Measurements from ENCODE around the gene EHBP1L1.

The EHBP1L1 gene

DNA sequence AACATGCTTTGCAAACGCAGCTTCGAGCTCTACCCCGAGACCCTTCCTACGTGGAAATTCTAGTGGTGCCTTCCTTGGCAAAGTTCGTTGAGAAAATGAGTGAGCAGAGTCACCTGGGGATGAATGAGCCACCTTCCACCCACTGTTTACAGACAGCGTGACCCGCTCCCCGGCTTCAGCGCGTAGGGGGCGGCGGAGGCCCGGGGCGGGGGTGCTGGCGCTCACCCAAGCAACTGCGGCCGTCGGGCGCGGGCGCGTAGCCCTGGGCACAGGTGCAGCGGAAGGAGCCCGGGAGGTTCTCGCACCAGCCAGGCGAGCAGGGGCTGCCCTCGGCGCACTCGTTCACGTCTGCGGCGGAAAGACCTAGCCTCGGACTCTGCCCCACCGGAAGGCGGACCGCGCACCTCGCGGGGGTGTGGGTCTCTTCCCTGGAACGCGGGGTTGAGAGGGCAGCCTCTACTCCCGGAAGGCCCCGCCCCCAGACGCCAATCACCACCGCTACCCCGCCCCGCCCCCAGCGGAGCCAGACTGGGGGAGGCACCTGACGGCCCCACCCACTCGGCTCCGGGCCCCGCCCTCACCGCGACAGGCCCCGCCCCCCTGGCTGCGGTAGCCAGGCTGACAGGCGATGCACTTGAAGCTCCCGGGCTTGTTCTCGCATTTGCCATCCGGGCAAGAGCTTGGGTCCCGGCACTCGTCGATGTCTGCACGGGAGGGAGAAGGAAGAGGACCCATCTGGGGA lies 29.5 kb upstream of the EHBP1L1 start:
- in situ Hi-C loops (cut with HindIII; ENCODE audit: low sequenced_read_pairs), result no loop called here

DNA sequence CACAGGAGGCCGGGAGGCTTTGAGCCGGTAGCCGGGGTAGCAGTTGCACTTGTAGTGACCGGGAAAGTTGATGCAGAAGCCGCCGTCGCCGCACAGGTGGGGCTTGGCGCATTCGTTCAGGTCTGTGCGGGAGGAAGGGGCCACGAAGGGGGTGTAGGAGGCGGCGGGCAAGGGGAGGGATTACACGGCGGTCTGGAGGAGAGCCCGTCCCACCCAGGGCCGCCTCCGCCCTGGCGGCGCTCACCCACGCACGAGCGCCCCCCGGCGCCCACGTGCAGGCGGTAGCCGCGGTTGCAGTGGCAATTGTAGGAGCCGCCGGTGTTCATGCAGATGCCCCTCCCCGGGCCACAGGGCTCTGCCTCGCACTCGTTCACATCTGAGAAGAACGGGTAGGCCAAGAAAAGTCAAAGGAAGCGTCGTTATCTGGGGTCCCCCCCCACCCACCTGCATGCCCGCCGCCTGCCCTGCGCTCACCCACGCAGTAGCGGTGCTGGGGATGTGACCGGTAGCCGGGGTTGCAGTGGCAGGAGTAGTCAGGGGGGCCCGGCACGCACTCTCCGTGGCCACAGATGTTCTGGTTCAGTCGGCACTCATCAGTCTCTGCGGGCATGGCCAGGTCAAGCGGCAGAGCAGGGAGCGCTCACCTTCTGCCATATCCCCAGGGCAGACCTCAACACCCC lies 28.3 kb upstream of the EHBP1L1 start:
- in situ Hi-C loops (cut with HindIII; ENCODE audit: low sequenced_read_pairs), result no loop called here

DNA sequence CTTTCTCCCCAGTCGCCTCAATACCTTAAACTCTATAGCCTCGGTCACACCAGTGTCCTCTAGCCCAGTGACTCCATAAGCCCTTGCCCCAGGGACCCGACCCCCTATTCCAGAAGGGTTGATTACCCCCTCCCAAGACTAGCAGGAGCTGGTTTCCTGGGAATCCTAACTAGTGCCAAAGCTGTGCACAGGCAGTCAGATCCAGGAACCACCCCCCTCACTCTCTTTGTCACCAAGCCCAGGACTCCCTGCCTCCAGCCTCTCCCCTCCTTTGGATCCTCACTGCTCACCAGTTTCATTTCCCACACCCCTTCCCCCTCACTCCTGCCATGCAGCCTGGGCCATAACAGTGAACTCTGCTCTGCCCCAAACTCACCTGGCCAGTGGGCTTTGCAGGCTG lies 27.5 kb upstream of the EHBP1L1 start:
- in situ Hi-C loops (cut with HindIII; ENCODE audit: low sequenced_read_pairs), result no loop called here

DNA sequence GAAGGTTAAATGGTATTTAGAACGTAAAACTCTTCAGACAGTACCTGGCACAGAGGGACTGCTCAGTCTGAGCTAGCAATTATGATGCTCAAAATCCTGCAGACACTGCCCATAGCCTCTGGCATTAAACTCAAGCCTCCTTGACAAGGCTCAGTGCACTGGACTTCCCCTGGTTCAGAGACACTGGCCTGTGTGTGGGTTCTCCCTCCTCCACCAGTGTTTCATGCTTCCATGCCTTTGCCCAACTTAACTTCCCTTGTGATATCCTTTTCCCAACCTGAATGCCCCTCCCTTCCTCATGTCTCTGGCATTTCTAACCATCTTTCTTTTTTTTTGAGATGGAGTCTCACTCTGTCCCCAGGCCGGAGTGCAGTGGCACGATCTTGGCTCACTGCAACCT lies 26.8 kb upstream of the EHBP1L1 start:
- in situ Hi-C loops (cut with HindIII; ENCODE audit: low sequenced_read_pairs), result no loop called here

DNA sequence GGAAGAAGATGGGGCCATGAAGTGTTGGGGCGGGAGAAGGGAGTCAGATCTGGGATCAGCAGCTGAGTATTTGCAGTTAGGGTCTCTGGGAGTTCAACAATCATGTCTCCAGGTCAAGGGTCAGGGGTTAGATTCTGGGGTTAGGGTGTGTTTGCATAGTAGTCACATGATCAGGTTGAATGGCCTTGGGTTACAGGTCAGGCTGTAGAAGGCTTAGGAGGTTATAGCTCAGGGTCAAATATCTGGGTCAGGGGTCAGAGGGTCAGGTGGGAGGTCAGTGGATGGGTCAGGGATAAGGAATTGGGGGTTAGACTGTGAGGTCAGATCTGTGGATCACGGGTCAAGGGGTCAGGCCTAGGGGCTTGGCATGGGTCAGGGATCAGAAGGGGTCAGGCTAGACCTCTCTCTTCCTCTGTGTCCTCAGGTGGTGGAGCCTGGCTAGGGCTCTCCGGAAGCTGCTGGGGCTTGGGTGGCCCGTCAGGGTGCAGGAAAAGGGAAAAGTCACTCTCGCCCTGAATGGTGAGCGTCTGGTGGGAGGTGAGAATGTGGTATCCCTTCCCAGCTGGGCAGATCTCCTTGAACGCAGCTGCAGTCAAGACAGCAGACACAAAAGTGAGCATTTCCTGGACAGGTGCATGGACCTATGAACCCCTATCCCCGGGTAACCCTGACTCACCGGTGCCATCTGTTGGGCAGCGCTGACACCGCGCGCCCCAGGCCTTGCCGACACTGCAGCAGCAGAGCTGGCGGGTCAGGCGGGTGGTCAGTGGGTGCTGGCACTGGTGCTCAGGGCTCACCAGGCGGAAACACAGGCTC lies 24.1 kb upstream of the EHBP1L1 start:
- in situ Hi-C loops (cut with HindIII; ENCODE audit: low sequenced_read_pairs), result no loop called here

DNA sequence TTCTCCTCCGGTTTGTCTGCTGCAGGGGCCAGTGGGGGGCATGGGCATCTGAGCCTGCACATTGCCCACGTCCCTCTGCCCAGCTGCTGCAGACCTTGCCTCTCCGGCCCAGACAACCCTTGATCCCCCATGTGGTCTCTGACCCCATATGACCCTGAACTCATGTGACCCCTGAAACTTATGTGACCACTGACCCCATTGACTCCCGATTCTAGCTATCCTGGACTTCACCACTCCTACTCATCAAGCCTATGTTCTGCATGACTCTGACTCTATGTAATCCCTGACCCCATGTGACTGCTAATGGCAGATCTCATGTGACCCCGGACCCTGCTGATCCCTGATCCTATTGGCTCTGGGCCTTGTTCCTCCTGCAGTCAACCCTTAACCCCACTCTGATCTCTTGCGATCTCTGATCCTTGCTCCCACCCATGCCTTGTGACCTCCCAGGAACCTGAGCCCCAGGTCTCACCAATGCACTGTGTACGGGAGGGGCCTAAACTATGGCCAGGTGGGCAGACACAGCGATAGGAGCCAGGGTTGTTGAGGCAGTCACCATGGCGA lies 23.4 kb upstream of the EHBP1L1 start:
- in situ Hi-C loops (cut with HindIII; ENCODE audit: low sequenced_read_pairs), result no loop called here

DNA sequence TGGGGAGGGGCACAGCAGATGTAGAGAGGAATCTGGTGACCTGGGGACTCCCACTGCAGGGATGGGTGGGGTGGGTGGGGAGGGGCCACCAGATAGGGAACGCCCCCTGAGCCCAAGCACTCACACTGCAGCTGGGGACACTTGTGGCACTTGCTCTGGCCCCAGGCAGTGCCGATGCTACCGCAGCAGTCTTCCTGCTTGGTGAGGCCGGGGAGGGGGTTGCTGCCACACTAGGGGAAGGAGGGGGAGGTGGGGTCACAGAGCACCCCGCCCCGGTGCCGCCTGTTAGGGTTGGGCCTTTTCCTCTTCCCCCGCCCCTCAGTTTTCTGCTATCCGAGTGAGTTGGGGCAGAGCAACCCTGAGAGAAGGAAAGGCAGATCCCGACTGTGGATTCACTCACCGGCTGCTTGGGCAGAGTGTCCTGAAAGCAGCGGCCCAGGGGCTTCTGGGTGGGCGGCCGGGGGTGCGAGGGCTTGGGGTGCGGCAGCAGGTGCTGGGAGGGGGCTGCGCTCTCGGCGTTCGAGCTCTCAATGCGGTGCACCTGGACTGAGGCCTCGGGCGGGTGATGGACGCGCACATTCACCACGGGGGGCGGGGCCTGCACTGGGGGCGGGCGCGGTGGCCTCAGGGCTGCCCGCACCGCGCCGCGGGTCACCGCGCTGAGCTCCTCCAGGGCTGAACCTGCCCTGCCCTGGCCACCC lies 22.4 kb upstream of the EHBP1L1 start:
- in situ Hi-C loops (cut with HindIII; ENCODE audit: low sequenced_read_pairs), result no loop called here

DNA sequence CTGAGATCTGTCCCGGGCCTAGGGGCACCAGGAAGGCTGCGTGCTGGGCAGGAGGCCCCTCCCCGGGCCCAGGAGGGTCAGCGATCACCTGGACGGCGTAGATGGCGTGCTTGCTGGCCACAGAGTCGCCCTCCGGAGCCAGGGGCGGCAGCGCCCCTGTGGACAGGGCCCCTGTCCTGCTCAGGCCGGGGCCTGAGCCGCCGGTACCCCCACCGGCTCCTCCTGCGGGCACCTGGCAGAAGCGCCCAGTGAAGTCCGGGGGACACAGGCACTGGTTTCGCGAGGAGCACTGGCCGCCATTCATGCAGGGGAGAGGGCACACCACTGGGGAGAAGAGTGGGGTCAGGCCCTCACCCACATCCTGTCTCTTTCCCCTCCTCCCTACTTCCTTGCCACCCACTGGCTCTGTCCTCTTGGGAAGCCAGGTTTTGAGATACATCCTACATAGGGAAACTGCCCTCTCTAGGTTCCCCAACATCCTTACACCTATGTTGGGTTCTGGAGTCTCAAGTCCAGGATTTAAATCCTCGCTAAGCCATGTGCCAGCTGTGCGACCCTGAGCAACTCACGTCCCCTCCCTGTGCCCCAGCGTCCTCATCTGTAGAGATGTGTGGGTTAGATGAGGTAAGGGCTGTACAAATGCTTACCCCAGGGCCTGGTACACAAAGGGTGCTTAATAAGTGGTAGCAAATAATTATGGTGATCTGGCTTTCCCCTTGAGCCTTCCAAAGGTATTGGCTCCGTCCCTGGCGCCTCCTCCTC lies 21.6 kb upstream of the EHBP1L1 start:
- in situ Hi-C loops (cut with HindIII; ENCODE audit: low sequenced_read_pairs), result no loop called here

DNA sequence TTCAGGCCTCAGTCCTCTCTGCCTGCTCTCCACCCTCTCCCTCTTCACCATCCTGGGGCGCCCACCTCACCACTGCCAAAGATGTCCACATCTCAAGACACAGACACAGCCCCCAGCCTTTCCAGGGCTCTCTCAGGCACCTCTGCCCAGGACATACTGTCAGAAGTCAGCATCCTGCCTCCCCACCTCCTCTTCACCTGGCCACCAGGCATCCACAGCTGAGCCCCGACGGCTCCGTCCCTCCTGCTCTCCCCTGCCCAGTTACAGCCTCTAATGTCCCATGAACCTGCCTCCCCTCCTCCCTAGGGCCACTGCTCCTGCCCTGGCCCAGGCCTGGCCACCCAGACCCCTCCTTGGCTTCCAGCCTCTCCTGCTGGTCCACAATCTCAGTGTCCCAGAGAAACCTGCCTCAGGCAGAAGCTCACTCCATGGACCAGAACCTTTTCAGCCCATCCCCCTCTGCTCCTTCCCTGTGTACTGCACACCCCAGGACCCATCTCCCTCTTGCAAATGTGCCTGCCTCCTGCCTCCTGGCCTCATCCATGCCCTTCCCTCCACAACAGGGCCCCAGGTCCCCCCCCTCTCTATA lies 20.9 kb upstream of the EHBP1L1 start:
- in situ Hi-C loops (cut with HindIII; ENCODE audit: low sequenced_read_pairs), result no loop called here

DNA sequence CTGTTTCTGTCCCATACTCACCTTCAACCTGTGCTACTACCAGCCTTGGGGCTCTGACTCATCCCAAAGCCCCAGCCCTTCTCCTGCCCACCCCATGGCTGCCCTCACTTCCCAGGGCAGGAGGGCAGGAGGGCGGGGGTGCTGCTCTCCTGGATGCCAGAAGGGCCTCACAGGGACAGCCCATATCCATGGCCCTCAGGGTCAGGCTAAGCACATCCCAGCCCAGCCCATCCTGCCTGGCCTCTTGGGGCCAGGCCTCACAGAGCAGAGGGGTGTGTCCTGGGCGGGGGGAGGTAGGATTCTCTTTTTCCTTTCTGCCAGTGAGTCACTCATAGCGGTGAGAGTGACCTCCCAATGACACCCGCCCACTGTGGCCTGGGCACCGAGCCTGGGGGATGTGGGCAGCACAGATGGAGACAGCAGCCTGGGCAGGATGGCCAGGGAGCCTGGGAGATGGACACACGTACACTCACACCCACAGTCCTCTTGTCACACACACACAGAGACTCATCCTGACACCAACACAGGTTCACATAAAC lies 20.1 kb upstream of the EHBP1L1 start:
- in situ Hi-C loops (cut with HindIII; ENCODE audit: low sequenced_read_pairs), result no loop called here

DNA sequence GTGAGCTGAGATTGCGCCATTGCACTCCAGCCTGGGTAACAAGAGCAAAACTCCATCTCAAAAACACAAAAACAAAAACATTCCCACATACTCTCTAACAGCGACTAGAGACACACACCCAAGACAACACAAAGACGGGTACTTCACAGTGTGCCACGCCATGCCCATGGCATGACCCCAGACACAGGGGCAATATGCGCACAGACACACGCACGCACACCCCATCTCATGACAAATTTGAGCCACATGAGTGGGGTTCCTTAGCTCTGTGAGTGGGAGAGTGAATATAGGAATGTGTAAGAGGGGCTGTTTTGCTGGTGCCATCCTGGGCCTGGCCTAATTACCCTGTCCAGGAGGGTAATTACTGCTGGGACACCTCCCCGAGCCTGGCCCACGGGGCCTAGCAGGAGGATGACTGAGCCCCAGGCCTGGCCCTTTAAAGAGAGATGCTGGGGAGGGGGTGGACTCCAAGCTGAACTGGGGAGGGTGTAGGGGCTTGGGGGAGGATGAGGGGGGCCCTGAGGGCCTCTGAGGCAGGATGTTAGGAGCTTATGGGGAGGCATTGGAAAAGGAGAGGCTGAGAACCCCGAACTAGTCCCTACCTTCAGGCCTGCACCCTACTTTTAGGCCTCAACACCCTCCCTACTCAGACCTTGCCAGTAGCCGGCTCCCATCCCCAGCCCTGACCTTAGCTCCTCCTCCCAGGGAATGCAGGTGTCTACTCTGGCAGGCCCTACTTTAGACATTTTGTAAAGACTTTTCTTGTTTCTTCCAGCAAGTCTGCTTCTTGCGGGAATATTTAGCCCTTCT lies 19.2 kb upstream of the EHBP1L1 start:
- in situ Hi-C loops (cut with HindIII; ENCODE audit: low sequenced_read_pairs), result no loop called here

DNA sequence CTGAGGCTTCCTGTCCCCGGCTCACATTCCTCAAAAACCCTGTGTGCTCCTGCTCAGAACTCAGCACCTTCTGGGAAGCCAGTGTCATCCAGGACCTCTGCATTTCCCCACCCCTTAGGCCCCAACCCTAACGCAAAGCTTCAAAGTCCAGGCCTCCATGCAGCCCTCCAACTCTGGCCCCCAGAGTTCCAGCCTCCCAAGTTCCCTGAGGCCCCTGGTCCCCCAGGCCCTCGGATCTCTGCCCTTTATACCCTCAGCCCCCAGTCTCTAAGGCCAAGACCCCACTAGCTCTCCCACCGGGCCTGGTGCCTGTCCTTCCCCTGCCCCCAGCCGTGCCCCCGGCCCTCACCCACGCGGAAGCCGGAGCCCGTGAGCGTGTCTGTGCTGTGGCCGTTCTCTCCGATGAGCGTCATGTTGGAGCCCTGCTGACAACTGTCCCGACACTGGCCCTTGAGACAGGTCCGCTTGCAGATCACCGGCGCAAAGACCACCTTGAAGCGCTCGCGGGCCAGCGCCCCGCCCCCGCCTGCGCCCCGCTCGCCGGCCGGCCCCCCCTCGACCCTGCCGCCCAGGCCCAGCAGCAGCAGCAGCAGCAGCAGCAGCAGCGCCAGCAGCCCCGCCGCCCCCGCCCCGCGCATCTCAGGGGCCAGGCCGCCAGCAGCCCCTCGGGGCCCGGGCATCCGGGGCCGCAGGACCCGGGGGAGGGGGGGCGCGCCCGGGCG lies 18.4 kb upstream of the EHBP1L1 start:
- in situ Hi-C loops (cut with HindIII; ENCODE audit: low sequenced_read_pairs), result no loop called here

DNA sequence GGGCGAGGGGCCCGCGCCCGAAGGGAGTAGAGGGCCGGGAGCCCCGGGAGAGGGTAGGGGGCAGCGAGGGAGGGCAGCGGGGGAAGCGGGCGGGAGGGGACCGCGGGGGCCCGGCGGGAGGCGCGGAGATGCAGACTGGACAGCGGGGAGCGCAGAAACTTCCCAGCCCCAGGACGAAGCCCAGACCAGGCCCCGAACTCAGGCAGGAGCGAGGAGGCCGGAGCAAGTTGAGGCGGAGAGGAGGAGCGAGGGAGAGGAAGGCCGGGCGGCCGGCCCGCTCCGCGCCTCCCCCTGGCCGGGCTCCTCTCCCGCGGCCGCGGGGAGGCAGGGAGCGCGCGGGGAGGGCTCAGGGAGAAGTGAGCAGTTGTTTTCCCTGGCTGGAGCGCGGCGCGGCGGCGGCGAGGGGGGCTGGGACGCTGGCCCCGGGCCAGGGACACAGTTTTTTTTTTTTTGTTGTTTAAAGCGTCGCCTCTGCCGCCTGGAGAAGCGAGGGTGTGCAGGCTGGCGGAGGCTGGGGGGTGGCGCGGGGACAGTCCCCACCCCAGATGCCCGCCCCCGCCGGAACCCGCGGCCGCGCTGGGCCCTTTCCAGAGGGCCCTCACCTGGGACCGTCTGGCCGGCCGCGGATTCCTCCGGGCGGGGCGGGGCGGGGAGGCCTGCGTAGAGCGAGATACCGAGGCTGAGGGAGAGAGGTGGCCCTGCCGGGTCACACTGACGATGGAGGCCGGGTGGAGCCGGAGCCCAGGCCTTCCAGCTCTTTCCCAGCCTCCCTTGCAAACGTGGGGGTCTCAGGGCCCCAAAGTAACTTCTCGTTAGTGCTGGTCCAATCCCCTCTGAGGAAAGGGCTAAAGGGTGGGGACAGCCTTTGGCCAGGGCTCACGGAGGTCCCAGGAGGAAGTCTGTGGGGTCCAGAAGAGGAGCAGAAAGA lies 17.6 kb upstream of the EHBP1L1 start, which contains the start of gene LTBP3:
TSS of gene LTBP3 (minus strand) at position 358 of the 928 bp plus-strand sequence. CDS start 400 bp downstream, outside the sequence.
- in situ Hi-C loops (cut with HindIII; ENCODE audit: low sequenced_read_pairs), result no loop called here

DNA sequence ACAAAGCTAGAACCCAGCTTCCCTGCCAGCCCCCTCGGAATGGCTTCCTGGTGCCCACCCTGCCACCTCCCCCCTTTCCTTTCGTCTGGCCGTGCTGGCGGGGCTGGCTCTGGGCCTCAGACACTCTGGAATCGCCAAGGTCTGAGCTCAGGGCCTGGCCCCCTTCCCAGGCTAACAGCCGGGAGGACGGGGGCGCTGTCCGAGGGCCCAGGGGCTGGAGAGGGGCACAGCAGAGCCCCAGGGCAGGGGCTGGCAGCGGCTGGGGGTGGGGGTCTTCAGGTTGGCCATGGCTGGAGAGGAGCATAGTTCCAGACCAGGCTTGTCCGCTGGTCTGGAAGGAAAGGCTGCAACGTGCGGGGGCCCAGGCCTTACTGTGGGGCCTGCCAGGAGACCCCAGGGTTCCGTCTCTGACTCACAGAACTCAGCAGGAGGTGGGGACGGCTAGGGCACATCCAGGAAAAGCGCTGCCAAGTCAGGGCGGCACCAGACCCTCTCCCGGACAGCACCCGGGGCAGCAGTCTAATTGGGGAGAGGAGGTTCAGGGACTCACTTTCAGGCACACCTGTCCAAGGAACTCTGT lies 16.8 kb upstream of the EHBP1L1 start:
- in situ Hi-C loops (cut with HindIII; ENCODE audit: low sequenced_read_pairs), result no loop called here

DNA sequence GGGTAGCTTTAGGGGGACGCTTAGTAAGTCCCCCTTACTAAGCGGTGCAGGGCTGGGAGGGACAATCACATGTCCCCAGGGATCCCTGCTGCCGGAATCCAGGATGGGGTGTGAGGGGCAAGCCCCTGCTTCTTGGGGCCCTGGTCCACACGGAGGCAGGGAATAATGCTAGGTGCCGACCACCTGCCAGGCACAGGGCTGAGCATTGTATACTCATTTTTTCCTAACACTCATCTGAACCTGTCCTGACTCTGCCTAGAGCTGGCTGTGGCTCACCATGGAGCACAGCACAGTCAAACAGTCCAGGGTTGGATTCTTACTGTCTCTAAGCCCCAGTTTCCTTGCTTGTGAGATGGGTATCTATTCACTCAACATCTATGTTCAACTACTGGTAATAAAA lies 16.3 kb upstream of the EHBP1L1 start:
- in situ Hi-C loops (cut with HindIII; ENCODE audit: low sequenced_read_pairs), result no loop called here

DNA sequence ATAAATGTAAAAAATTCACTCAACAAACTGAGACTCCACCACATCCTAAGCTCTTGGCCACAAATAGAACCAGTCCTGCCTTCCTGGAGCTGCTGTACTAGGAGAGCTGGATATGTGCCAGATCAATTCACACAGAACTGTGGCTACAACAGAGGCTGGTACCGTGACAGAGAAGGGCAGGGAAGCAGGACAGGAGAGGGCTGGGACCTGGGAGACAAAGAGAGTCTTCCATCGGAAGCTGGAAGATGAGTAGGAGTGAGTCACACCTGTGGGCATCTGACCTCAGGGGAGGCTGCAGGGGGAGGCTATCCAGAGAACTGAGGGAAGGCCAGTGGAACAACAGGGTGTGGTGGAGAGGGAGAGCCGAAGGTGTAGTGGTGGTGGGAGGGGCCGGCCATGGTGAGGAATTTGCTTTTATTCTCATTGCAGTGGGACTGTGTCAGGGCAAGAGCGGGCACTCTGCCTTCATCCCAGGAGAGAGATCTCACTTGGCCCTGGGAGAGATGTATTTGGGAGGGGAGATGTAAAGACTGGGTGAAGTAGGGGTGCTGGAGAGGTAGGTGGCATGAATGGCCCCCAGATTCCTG lies 15.8 kb upstream of the EHBP1L1 start:
- in situ Hi-C loops (cut with HindIII; ENCODE audit: low sequenced_read_pairs), result no loop called here

All from DLD1 (cell line).